Astrocyte of the spinal cord (primary cell): ENCODE data around the gene TRMT5.

Experiments used
- DNase-seq: peaks from one replicate; pipeline ENCODE4 v3.0.0; 2011; ENCODE audit warnings: low read depth, low spot score
- H3K4me3 ChIP-seq: 2 replicates; pipeline ENCODE4 v1.5.1; 2011; ENCODE audit warnings: low read depth, mild to moderate bottlenecking, low read length, moderate library complexity
- CTCF ChIP-seq: IDR thresholded peaks from 2 replicates; pipeline ENCODE4 v1.5.1; 2012; ENCODE audit warnings: low read depth, mild to moderate bottlenecking, low read length, inconsistent platforms
- in situ Hi-C: cut with HindIII; loops from 2 replicates; pipeline ENCODE4 v1.10.0; 2017; ENCODE audit warnings: low sequenced_read_pairs

Gene TRMT5

DNA sequence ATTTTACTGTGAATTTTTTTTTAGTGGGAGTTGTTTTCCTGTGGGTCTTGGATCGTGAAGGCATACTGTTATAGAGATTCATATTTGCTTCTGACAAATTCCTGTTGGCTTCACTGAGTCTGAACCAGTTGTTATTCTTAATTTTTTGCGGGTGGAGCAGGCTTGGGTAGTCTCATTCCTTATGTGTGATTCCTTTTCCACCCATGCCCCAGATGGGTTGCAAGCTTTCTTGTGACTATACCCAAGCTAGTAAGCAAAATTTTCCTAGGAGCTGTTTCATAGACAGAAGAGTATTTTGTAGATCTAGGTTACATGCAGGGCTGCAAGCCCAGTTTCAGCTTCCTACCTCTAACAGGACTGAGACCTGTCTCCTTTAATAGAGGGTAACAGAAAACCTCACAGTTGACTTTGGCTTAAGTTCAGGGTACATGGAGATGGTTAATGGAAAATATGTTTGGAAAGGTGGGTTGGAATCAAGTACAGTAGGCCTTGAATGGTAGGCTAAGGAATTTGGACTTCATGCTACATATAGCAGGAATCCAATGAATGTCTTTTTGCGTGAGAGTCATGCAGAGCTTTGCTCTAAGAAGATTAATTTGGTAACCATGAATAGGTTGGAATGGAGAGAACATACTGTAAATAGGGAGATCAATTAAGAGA lies 29.0 kb downstream of the TRMT5 start:
- in situ Hi-C loops: no loop called here
- H3K4me3 ChIP-seq: no peak overlapping the region
- DNase-seq: peak; percentile 57
- no peak for TF ChIP-seq CTCF

DNA sequence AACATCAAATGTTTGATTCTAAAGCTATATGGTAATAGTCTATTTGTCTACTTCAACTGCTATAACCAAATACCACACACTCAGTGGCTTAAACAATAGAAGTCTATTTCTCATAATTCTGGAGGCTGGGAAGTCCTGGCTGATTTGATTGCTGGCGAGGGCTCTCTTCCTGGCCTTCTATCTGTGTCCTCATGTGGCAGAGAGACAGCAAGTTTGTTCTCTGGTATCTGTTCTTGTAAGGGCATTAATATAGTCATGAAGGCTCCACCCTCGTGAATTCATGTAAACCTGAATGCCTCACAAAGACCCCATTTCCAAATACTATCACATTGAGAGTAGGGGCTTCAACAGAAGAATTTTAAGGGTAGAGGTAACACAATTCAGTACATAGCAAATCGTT lies 34.1 kb downstream of the TRMT5 start:
- no peak for TF ChIP-seq CTCF

DNA sequence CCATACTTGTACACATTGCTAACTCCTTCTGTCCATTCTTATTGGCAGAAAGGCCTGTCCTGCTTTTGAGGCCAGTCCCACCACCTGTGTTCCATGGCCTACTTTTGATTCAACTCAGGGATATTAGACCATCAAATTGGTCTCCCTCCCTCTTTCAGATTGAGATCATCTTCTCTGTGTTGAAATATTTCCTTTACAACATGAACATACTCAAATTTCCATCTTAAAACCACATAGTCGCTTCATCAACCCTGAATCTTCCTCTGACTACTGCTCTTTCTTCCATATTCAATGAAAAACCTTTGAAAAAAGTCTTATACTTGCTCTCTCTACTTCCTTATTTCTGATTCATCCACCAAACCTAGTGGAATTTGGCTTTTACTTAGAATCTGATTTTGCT lies 34.9 kb downstream of the TRMT5 start:
- no peak for TF ChIP-seq CTCF
- in situ Hi-C loops: no loop called here
- peak; percentile 34 for DNase-seq
- no peak overlapping the region for H3K4me3 ChIP-seq

More for the DNA sequence above, 34.1 kb downstream of the TRMT5 start:
- H3K4me3 ChIP-seq: no peak overlapping the region
- in situ Hi-C loops: no loop called here
- DNase-seq: no peak

GRCh38 chr14:60944204-60944603 lies 36.7 kb downstream of the TRMT5 start:
- TF ChIP-seq CTCF: no peak
- in situ Hi-C loops: no loop called here
- no peak for DNase-seq
- H3K4me3 ChIP-seq: no peak overlapping the region

- no peak overlapping the region for H3K4me3 ChIP-seq
- no peak for TF ChIP-seq CTCF
- in situ Hi-C loops: no loop called here
- no peak for DNase-seq
These were observed 37.2 kb downstream of the TRMT5 start for GRCh38 chr14:60943637-60944032.

GRCh38 chr14:60935319-60935718 lies 45.6 kb downstream of the TRMT5 start:
- H3K4me3 ChIP-seq: no peak overlapping the region
- in situ Hi-C loops: no loop called here
- TF ChIP-seq CTCF: no peak
- no peak for DNase-seq
